Tibial nerve (tissue), 3 donors: ENCODE results near the gene RAB3GAP2.

ENCODE experiments used
- POLR2A ChIP-seq, 2 donors: fragments of 450-650 bp; IDR thresholded peaks; one replicate each; pipeline ENCODE4 v1.6.1; 2017; ENCODE audit warnings: antibody characterized with exemption in 2 of 2, mild to moderate bottlenecking in 2 of 2, moderate library complexity in 2 of 2
- TF ChIP-seq, protein P1 (sequence below), 5 experiments: fragments of 200-600 bp in 3 of 5; fragments of 450-650 bp in 2 of 5; sonication (generic) in 3 of 5; IDR thresholded peaks; one replicate each; pipeline ENCODE4 v1.5.1; 2016 to 2019; ENCODE audit warnings: antibody characterized with exemption in 5 of 5, mild to moderate bottlenecking in 3 of 5, moderate library complexity in 2 of 5

DNA sequence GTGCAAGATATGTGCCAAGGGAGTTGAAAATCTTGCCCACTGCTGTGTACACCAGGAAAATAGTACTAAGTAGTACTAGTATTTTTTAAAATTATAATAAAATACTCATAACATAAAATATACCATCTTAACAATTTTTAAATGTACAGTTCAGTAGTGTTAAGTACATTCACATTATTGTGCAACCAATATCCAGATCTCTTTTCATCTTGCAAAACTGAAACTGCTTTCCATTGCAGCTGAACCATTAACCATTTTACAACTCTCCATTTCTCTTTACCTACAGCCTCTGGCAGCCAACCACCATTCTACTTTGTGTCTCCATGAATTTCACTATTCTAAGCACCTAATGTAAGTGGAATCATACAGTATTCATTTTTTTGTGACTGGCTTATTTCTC lies 19.3 kb upstream of the RAB3GAP2 start:
- no peak for TF ChIP-seq POLR2A (IDR thresholded peaks at IDR 0.05)
- TF ChIP-seq, protein P1, sequence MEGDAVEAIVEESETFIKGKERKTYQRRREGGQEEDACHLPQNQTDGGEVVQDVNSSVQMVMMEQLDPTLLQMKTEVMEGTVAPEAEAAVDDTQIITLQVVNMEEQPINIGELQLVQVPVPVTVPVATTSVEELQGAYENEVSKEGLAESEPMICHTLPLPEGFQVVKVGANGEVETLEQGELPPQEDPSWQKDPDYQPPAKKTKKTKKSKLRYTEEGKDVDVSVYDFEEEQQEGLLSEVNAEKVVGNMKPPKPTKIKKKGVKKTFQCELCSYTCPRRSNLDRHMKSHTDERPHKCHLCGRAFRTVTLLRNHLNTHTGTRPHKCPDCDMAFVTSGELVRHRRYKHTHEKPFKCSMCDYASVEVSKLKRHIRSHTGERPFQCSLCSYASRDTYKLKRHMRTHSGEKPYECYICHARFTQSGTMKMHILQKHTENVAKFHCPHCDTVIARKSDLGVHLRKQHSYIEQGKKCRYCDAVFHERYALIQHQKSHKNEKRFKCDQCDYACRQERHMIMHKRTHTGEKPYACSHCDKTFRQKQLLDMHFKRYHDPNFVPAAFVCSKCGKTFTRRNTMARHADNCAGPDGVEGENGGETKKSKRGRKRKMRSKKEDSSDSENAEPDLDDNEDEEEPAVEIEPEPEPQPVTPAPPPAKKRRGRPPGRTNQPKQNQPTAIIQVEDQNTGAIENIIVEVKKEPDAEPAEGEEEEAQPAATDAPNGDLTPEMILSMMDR (IDR thresholded peaks at IDR 0.05): no peak
